Renal pelvis (tissue), 4 donors: ENCODE measurements around the gene LARGE1. TPM values are rescaled to one million over a fixed set of nuclear protein-coding genes. Genes with fewer than 3 reads are reported as not detected.

ENCODE experiments used
- DNase-seq: peaks from one replicate; pipeline ENCODE4 v3.0.0-alpha.2; 2013
- polyA plus RNA-seq, 3 donors: library from polyadenylated mRNA; unstranded; fragments of 120-200 nt; gene quantifications; one replicate each; pipeline ENCODE4 v1.2.1, GENCODE V29; 2013; ENCODE audit not compliant: insufficient read length in 3 of 3

Gene LARGE1
- polyA plus RNA-seq, 3 donors, result 27.6 to 31.2 (median 28.1) TPM

GRCh38 chr22:33889748-33890147 is 30.5 kb downstream of the LARGE1 start:
- no peak for DNase-seq

GRCh38 chr22:33888821-33889220 is 31.5 kb downstream of the LARGE1 start:
- no peak for DNase-seq

GRCh38 chr22:33887173-33887572 is 33.1 kb downstream of the LARGE1 start:
- no peak for DNase-seq

- DNase-seq, result no peak
Measured at GRCh38 chr22:33886696-33887095, 33.6 kb downstream of the LARGE1 start.

- DNase-seq, result no peak
Measured at GRCh38 chr22:33884829-33885228, 35.4 kb downstream of the LARGE1 start.

GRCh38 chr22:33883961-33884808 is 36.1 kb downstream of the LARGE1 start:
- DNase-seq, result no peak

GRCh38 chr22:33883561-33883960 is 36.7 kb downstream of the LARGE1 start:
- no peak for DNase-seq

GRCh38 chr22:33882991-33883390 is 37.3 kb downstream of the LARGE1 start:
- no peak for DNase-seq

GRCh38 chr22:33880986-33881385 is 39.3 kb downstream of the LARGE1 start:
- no peak for DNase-seq

- DNase-seq, result no peak
Measured at GRCh38 chr22:33879796-33880195, 40.5 kb downstream of the LARGE1 start.

GRCh38 chr22:33875316-33875715 is 45.0 kb downstream of the LARGE1 start:
- no peak for DNase-seq

- DNase-seq, result no peak
Measured at GRCh38 chr22:33874206-33874605, 46.1 kb downstream of the LARGE1 start.

- no peak for DNase-seq
Measured at GRCh38 chr22:33873666-33874065, 46.6 kb downstream of the LARGE1 start.

- DNase-seq, result no peak
Measured at GRCh38 chr22:33873186-33873585, 47.1 kb downstream of the LARGE1 start.

GRCh38 chr22:33871935-33872334 is 48.3 kb downstream of the LARGE1 start:
- DNase-seq, result no peak

- DNase-seq, result no peak
Measured at GRCh38 chr22:33869946-33870345, 50.3 kb downstream of the LARGE1 start.

GRCh38 chr22:33867971-33868370 is 52.3 kb downstream of the LARGE1 start:
- DNase-seq, result no peak

- no peak for DNase-seq
Measured at GRCh38 chr22:33867118-33867866, 53.0 kb downstream of the LARGE1 start.

- DNase-seq, result no peak
Measured at GRCh38 chr22:33866511-33866910, 53.8 kb downstream of the LARGE1 start.

GRCh38 chr22:33865996-33866395 is 54.3 kb downstream of the LARGE1 start:
- DNase-seq, result no peak

GRCh38 chr22:33865248-33865647 is 55.0 kb downstream of the LARGE1 start:
- DNase-seq, result no peak

GRCh38 chr22:33864723-33865130 is 55.5 kb downstream of the LARGE1 start:
- no peak for DNase-seq

GRCh38 chr22:33861216-33861875 is 58.9 kb downstream of the LARGE1 start:
- no peak for DNase-seq
